Common myeloid progenitor, CD34-positive (primary cell): ENCODE results near the gene BRK1. TPM values are rescaled to one million over a fixed set of nuclear protein-coding genes. Genes with fewer than 3 reads are reported as not detected.
"Not testable (repeated sequence)": the region's sequence is repeated elsewhere in the genome, so short reads cannot be mapped to it uniquely, and the experiment has no call there.

ENCODE experiments used
- CTCF ChIA-PET: fragments of 350-600 bp; sonication (Branson Sonifier 250); formaldehyde crosslinking; loops from one replicate; lab custom pipeline; 2021; ENCODE audit warnings: antibody characterized with exemption; lab: Charles Lee
- POLR2A ChIA-PET: fragments of 350-600 bp; sonication (Branson Sonifier 250); formaldehyde crosslinking; loops from one replicate; lab custom pipeline; 2021; ENCODE audit warnings: antibody characterized with exemption; lab: Charles Lee
- DNase-seq, 3 donors: peaks; one replicate each; pipeline versions ENCODE4 v3.0.0 to v3.0.0-alpha.2; 2013
- H3K27ac ChIP-seq, 2 experiments: 1 replicate in 1 of 2; 2 replicates in 1 of 2; pipeline ENCODE4 v1.7.0; 2013; ENCODE audit warnings: inconsistent platforms in 2 of 2, low read length in 2 of 2, mild to moderate bottlenecking in 2 of 2, low read depth in 1 of 2, moderate library complexity in 1 of 2; ENCODE audit not compliant: severe bottlenecking in 2 of 2, insufficient read depth in 1 of 2, poor library complexity in 1 of 2
- H3K27me3 ChIP-seq, 5 experiments: replicated peaks in 2 of 5; 1 replicate in 3 of 5; 2 replicates in 2 of 5; pipeline versions ENCODE4 v1.6.1 to v1.7.0; 2013; ENCODE audit warnings: low read length in 4 of 5, mild to moderate bottlenecking in 2 of 5, moderate library complexity in 2 of 5, inconsistent platforms in 1 of 5; ENCODE audit not compliant: insufficient read depth in 5 of 5, control insufficient read depth in 4 of 5
- H3K36me3 ChIP-seq, 4 experiments: 1 replicate in 2 of 4; 2 replicates in 2 of 4; pipeline versions ENCODE4 v1.6.1 to v1.7.0; 2013; ENCODE audit warnings: low read length in 3 of 4, control low read depth in 1 of 4, mild to moderate bottlenecking in 1 of 4; ENCODE audit not compliant: control insufficient read depth in 4 of 4, insufficient read depth in 4 of 4
- H3K4me1 ChIP-seq, 4 experiments: 1 replicate in 3 of 4; 2 replicates in 1 of 4; pipeline versions ENCODE4 v1.6.1 to v1.7.1; 2013; ENCODE audit warnings: low read length in 3 of 4, mild to moderate bottlenecking in 3 of 4, control low read depth in 1 of 4, inconsistent platforms in 1 of 4, moderate library complexity in 1 of 4; ENCODE audit not compliant: control insufficient read depth in 4 of 4, insufficient read depth in 4 of 4; ENCODE audit errors: control extremely low read depth in 1 of 4
- H3K4me3 ChIP-seq, 7 experiments: 1 replicate in 4 of 7; 2 replicates in 3 of 7; pipeline versions ENCODE4 v1.5.1 to v1.7.0; 2013; ENCODE audit warnings: mild to moderate bottlenecking in 7 of 7, low read length in 6 of 7, moderate library complexity in 6 of 7, inconsistent platforms in 2 of 7, low read depth in 2 of 7, control low read depth in 1 of 7; ENCODE audit not compliant: insufficient read depth in 4 of 7, control insufficient read depth in 1 of 7; ENCODE audit errors: extremely low read depth in 1 of 7
- H3K9me3 ChIP-seq, 5 experiments: 1 replicate in 4 of 5; 2 replicates in 1 of 5; pipeline versions ENCODE4 v1.6.1 to v1.7.1; 2013; ENCODE audit warnings: low read length in 4 of 5, mild to moderate bottlenecking in 2 of 5, inconsistent platforms in 1 of 5, low read depth in 1 of 5, moderate library complexity in 1 of 5; ENCODE audit not compliant: control insufficient read depth in 4 of 5, insufficient read depth in 2 of 5; ENCODE audit errors: control extremely low read depth in 1 of 5
- WGBS: methylation state at CpG from one replicate; pipeline ENCODE4 v1.1.5; 2013; ENCODE audit not compliant: insufficient coverage; 5-methylcytosine and 5-hydroxymethylcytosine counted together
- polyA plus RNA-seq: library from polyadenylated mRNA; unstranded; fragments of 120-200 nt; gene quantifications from one replicate; pipeline ENCODE4 v1.2.1, GENCODE V29; 2013

BRK1 gene
- 140 TPM for polyA plus RNA-seq

- Histone ChIP-seq H3K27me3 (no peaks in the 10 kb centered on the region), H3K9me3 (no peaks in the 10 kb centered on the region), H3K4me1 (peaks cover 8 to 17% (median 12%) of the 10 kb centered on the region in 4 experiments), H3K4me3 (peak within 1 kb of the TSS; percentile 77 to 93 (median 84)), H3K36me3 (peaks cover 1 to 10% (median 5%) of the 10 kb centered on the region in 4 experiments), H3K27ac (peak within 1 kb of the TSS; percentile 9 to 79)
- WGBS = under 1% methylated on average over 49 of the region's 54 CpGs
- peak; percentile 95 to 97 (median 97) for DNase-seq
- ChIA-PET POLR2A (interaction anchor here (0.6 kb wide), 1 partner anchor 38 kb away, joined by 3 read pairs; no protein-coding TSS in a partner anchor), CTCF (interaction anchor here (0.9 to 1.3 kb wide), 3 partner anchors 15 to 121 kb away, joined by 3 read pairs; no protein-coding TSS in a partner anchor)
Measured at GRCh38 chr3:10115326-10116137, at the start of gene BRK1. BRK1 (plus strand) TSS chr3:10115675; CDS start chr3:10115702, 27 bp downstream.

- 100% methylated on average over 12 of the region's 33 CpGs for WGBS
- H3K9me3 ChIP-seq, H3K27me3 ChIP-seq, CTCF ChIA-PET, H3K4me3 ChIP-seq, H3K4me1 ChIP-seq, DNase-seq, H3K27ac ChIP-seq, POLR2A ChIA-PET: not testable (repeated sequence)
- H3K36me3 ChIP-seq = peaks cover 7 to 30% (median 21%) of the 10 kb centered on the region in 4 experiments
Measured at GRCh38 chr3:10070077-10070476, 45.4 kb upstream of the BRK1 start.

GRCh38 chr3:10074666-10075065, 40.8 kb upstream of the BRK1 start:
- Histone ChIP-seq H3K4me3 (no peak overlapping the region), H3K27ac (no peak overlapping the region), H3K27me3 (no peaks in the 10 kb centered on the region), H3K4me1 (no peaks in the 10 kb centered on the region), H3K36me3 (peaks cover 3 to 35% (median 15%) of the 10 kb centered on the region in 4 experiments), H3K9me3 (no peaks in the 10 kb centered on the region)
- POLR2A ChIA-PET = no interaction called here
- CTCF ChIA-PET = interaction anchor here (0.8 kb wide), 1 partner anchor 293 kb away, joined by 3 read pairs; no protein-coding TSS in a partner anchor
- no peak for DNase-seq

GRCh38 chr3:10081871-10082270, 33.6 kb upstream of the BRK1 start:
- Histone ChIP-seq H3K4me1 (no peaks in the 10 kb centered on the region), H3K4me3 (no peak overlapping the region), H3K27ac (no peak overlapping the region), H3K36me3 (peaks cover 20 to 63% (median 39%) of the 10 kb centered on the region in 4 experiments), H3K27me3 (no peaks in the 10 kb centered on the region), H3K9me3 (no peaks in the 10 kb centered on the region)
- ChIA-PET CTCF (no interaction called here), POLR2A (interaction anchor here (0.6 kb wide), 1 partner anchor 24 kb away, joined by 3 read pairs; no protein-coding TSS in a partner anchor)
- WGBS = 95% methylated on average over 3 of the region's 4 CpGs
- no peak for DNase-seq

- Histone ChIP-seq H3K9me3 (no peaks in the 10 kb centered on the region), H3K27ac (no peak overlapping the region), H3K36me3 (peaks cover 22 to 76% (median 45%) of the 10 kb centered on the region in 4 experiments), H3K4me1 (no peaks in the 10 kb centered on the region), H3K4me3 (no peak overlapping the region), H3K27me3 (no peaks in the 10 kb centered on the region)
- POLR2A ChIA-PET = no interaction called here
- WGBS = 100% methylated on average over 1 of the region's 1 CpG
- no peak for DNase-seq
- CTCF ChIA-PET = interaction anchor here (1.1 kb wide), 1 partner anchor 133 kb away, joined by 3 read pairs; no protein-coding TSS in a partner anchor
Measured at GRCh38 chr3:10085738-10086137, 29.7 kb upstream of the BRK1 start.

GRCh38 chr3:10088256-10088655, 27.2 kb upstream of the BRK1 start:
- POLR2A ChIA-PET = interaction anchor here (0.6 kb wide), 1 partner anchor 25 kb away, joined by 3 read pairs; no protein-coding TSS in a partner anchor

GRCh38 chr3:10090179-10090578, 25.3 kb upstream of the BRK1 start:
- Histone ChIP-seq H3K27me3 (no peaks in the 10 kb centered on the region), H3K9me3 (no peaks in the 10 kb centered on the region), H3K36me3 (peaks cover 20 to 78% (median 41%) of the 10 kb centered on the region in 4 experiments), H3K27ac (no peak overlapping the region), H3K4me3 (no peak overlapping the region), H3K4me1 (no peaks in the 10 kb centered on the region)
- DNase-seq = no peak
- ChIA-PET CTCF (interaction anchor here (0.8 kb wide), 2 partner anchors 14 to 282 kb away, joined by 3 read pairs; no protein-coding TSS in a partner anchor), POLR2A (interaction anchor here (0.5 kb wide), 1 partner anchor 18 kb away, joined by 6 read pairs; no protein-coding TSS in a partner anchor)
- WGBS = 93% methylated on average over 6 of the region's 6 CpGs

More at GRCh38 chr3:10088256-10088655, 27.2 kb upstream of the BRK1 start:
- WGBS = 93% methylated on average over 3 of the region's 4 CpGs
- Histone ChIP-seq H3K27ac (no peak overlapping the region), H3K4me1 (no peaks in the 10 kb centered on the region), H3K36me3 (peaks cover 23 to 70% (median 38%) of the 10 kb centered on the region in 4 experiments), H3K4me3 (no peak overlapping the region), H3K27me3 (no peaks in the 10 kb centered on the region), H3K9me3 (no peaks in the 10 kb centered on the region)
- DNase-seq = no peak
- CTCF ChIA-PET = interaction anchor here (2.5 kb wide), 1 partner anchor 10 kb away, joined by 7 read pairs; no protein-coding TSS in a partner anchor
